SKM-1 treated with dmso at 0.1 percent for 144 hours (cell line): ENCODE measurements around the gene KRTAP5-4.
"Not testable (repeated sequence)": the region's sequence is repeated elsewhere in the genome, so short reads cannot be mapped to it uniquely, and the experiment has no call there.

ENCODE experiments used
- DNase-seq: peaks from one replicate; lab custom pipeline; 2025; ENCODE audit not compliant: unreplicated experiment; lab: John Stamatoyannopoulos, UW

The KRTAP5-4 gene

GRCh38 chr11:1653541-1654387, 31.8 kb upstream of the KRTAP5-4 start:
- no peak for DNase-seq

- DNase-seq = peak; percentile 33
These were observed 31.0 kb upstream of the KRTAP5-4 start for GRCh38 chr11:1652771-1653540.

- no peak for DNase-seq
These were observed 30.5 kb upstream of the KRTAP5-4 start for GRCh38 chr11:1652442-1652770.

GRCh38 chr11:1652026-1652425, 30.1 kb upstream of the KRTAP5-4 start:
- DNase-seq = no peak

GRCh38 chr11:1651411-1651980, 29.6 kb upstream of the KRTAP5-4 start:
- DNase-seq = no peak

GRCh38 chr11:1650918-1651262, 29.0 kb upstream of the KRTAP5-4 start:
- no peak for DNase-seq

- DNase-seq = no peak
These were observed 28.3 kb upstream of the KRTAP5-4 start for GRCh38 chr11:1650034-1650917.

GRCh38 chr11:1648653-1649420, 26.9 kb upstream of the KRTAP5-4 start:
- DNase-seq = no peak

GRCh38 chr11:1647901-1648652, 26.1 kb upstream of the KRTAP5-4 start:
- DNase-seq = no peak

GRCh38 chr11:1646540-1646939, 24.6 kb upstream of the KRTAP5-4 start:
- not testable (repeated sequence) for DNase-seq

GRCh38 chr11:1645357-1645821, 23.5 kb upstream of the KRTAP5-4 start:
- DNase-seq = no peak

GRCh38 chr11:1644601-1645356, 22.8 kb upstream of the KRTAP5-4 start:
- DNase-seq = no peak

GRCh38 chr11:1643146-1643690, 21.3 kb upstream of the KRTAP5-4 start:
- DNase-seq = no peak

GRCh38 chr11:1642288-1643145, 20.6 kb upstream of the KRTAP5-4 start:
- no peak for DNase-seq

- no peak for DNase-seq
These were observed 19.2 kb upstream of the KRTAP5-4 start for GRCh38 chr11:1641096-1641495.

- peak; percentile 6 for DNase-seq
These were observed 18.4 kb upstream of the KRTAP5-4 start for GRCh38 chr11:1640076-1640946.

- DNase-seq = no peak
These were observed 17.7 kb upstream of the KRTAP5-4 start for GRCh38 chr11:1639666-1640065.
